Fibroblast of lung (primary cell): ENCODE data around the gene PGAP2.

Source experiments
- EZH2 ChIP-seq: IDR thresholded peaks from 2 replicates; pipeline ENCODE4 v1.5.1; 2012; ENCODE audit warnings: low read length, control low read depth, mild to moderate bottlenecking; ENCODE audit errors: missing control alignments
- TF ChIP-seq, protein P1 (sequence below), 2 donors: IDR thresholded peaks in 1 of 2; conservative IDR thresholded peaks in 1 of 2; 1 replicate in 1 of 2; 2 replicates in 1 of 2; pipeline ENCODE4 v1.5.1; 2011 to 2012; ENCODE audit warnings: low read length in 2 of 2, control low read depth in 1 of 2, inconsistent platforms in 1 of 2, low read depth in 1 of 2, mild to moderate bottlenecking in 1 of 2

DNA sequence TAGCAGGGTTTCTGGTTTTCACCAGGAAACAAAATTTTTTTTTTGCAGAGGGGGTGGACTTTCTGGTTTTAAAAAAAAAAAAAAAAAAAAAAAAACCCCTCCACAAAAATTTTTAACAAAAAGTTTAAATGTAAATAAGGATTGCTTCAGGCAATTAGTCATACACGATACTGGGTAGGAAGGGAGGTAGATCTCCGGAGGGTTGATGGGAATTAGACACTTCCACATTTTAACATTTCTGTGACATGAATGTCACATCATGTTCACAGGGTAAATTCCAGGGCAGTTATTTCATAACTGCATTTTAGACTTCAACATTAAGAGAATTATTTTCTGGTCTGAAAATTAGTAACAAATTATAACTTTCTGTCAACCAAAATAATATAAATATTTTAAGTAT is 26.9 kb upstream of the PGAP2 start:
- TF ChIP-seq, protein P1, sequence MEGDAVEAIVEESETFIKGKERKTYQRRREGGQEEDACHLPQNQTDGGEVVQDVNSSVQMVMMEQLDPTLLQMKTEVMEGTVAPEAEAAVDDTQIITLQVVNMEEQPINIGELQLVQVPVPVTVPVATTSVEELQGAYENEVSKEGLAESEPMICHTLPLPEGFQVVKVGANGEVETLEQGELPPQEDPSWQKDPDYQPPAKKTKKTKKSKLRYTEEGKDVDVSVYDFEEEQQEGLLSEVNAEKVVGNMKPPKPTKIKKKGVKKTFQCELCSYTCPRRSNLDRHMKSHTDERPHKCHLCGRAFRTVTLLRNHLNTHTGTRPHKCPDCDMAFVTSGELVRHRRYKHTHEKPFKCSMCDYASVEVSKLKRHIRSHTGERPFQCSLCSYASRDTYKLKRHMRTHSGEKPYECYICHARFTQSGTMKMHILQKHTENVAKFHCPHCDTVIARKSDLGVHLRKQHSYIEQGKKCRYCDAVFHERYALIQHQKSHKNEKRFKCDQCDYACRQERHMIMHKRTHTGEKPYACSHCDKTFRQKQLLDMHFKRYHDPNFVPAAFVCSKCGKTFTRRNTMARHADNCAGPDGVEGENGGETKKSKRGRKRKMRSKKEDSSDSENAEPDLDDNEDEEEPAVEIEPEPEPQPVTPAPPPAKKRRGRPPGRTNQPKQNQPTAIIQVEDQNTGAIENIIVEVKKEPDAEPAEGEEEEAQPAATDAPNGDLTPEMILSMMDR (conservative IDR thresholded peaks at IDR 0.05 in 1 of 2, IDR thresholded peaks at IDR 0.05 in 1 of 2; ENCODE audit: low read depth in 1 of 2, low read length in 2 of 2): no peak
- TF ChIP-seq EZH2: no peak
